Pulmonary artery endothelial cell (primary cell): Measurements from ENCODE around the gene RAD23B. TPM values are rescaled to one million over a fixed set of nuclear protein-coding genes. Genes with fewer than 3 reads are reported as not detected.

Experiments used
- DNase-seq: peaks from one replicate; pipeline ENCODE4 v3.0.0-alpha.2; 2011; ENCODE audit warnings: low read depth, low spot score
- total RNA-seq: library from RNA; depleted of rRNA; stranded (reverse); fragments of >200 nt; gene quantifications from 2 replicates; pipeline ENCODE4 v1.2.3, GENCODE V29; 2014

The RAD23B gene
- total RNA-seq, 1 donor from 2014 or later: 88.8 TPM

GRCh38 chr9:107334103-107334776, 51.2 kb downstream of the RAD23B start:
- no peak for DNase-seq

- no peak for DNase-seq
These were observed 52.3 kb downstream of the RAD23B start for GRCh38 chr9:107335331-107335730.

- no peak for DNase-seq
These were observed 53.8 kb downstream of the RAD23B start for GRCh38 chr9:107336718-107337360.

- no peak for DNase-seq
These were observed 54.9 kb downstream of the RAD23B start for GRCh38 chr9:107337676-107338590.

GRCh38 chr9:107338911-107339659, 56.0 kb downstream of the RAD23B start:
- DNase-seq: no peak

- DNase-seq: peak; percentile 11
These were observed 58.0 kb downstream of the RAD23B start for GRCh38 chr9:107340920-107341632.

- DNase-seq: no peak
These were observed 59.5 kb downstream of the RAD23B start for GRCh38 chr9:107342476-107343161.

- no peak for DNase-seq
These were observed 62.2 kb downstream of the RAD23B start for GRCh38 chr9:107345327-107345726.

GRCh38 chr9:107348836-107349235, 65.8 kb downstream of the RAD23B start:
- DNase-seq: no peak

- no peak for DNase-seq
These were observed 67.4 kb downstream of the RAD23B start for GRCh38 chr9:107350443-107350842.

GRCh38 chr9:107351382-107352045, 68.4 kb downstream of the RAD23B start:
- no peak for DNase-seq

GRCh38 chr9:107355394-107355793, 72.3 kb downstream of the RAD23B start:
- no peak for DNase-seq

- DNase-seq: no peak
These were observed 75.9 kb downstream of the RAD23B start for GRCh38 chr9:107358986-107359385.

- DNase-seq: no peak
These were observed 77.0 kb downstream of the RAD23B start for GRCh38 chr9:107360098-107360497.

GRCh38 chr9:107361816-107362215, 78.7 kb downstream of the RAD23B start:
- no peak for DNase-seq

- DNase-seq: no peak
These were observed 80.6 kb downstream of the RAD23B start for GRCh38 chr9:107363516-107364152.

- no peak for DNase-seq
These were observed 84.8 kb downstream of the RAD23B start for GRCh38 chr9:107367727-107368502.

GRCh38 chr9:107368696-107369095, 85.6 kb downstream of the RAD23B start:
- DNase-seq: no peak
